ENCODE results near the gene TMEM87A. TPM values are rescaled to one million over a fixed set of nuclear protein-coding genes. Genes with fewer than 3 reads are reported as not detected.

The TMEM87A gene
- total and polyA plus RNA-seq, 2 of the 4 experiments (the other 2 are of a cell fraction): 16.6 to 45.3 TPM

- peaks cover 4% of the 10 kb centered on the region; the same call in 1 of the 2 replicates for H4K20me1 ChIP-seq (ENCODE audit: insufficient read depth, low read length)
- no peak for ATAC-seq (ENCODE audit: low read depth)
- H3K23ac ChIP-seq (ENCODE audit: low read depth, low read length): no peak overlapping the region
Observed at GRCh38 chr15:42201801-42202200, 71.4 kb downstream of the TMEM87A start.

More at GRCh38 chr15:42201801-42202200, 71.4 kb downstream of the TMEM87A start:
- ChIA-PET POLR2A (ENCODE audit: unreplicated experiment) (no interaction called here), CTCF (no interaction called here)
- Histone ChIP-seq H3K79me1 (ENCODE audit: low read depth in 1 of 2, low read length in 2 of 2) (peaks cover 42 to 69% of the 10 kb centered on the region in 2 experiments), H4K8ac (ENCODE audit: low read depth in 2 of 2, low read length in 2 of 2) (no peak overlapping the region), H2BK120ac (ENCODE audit: low read depth, low read length) (no peak overlapping the region), H2BK15ac (ENCODE audit: low read depth, low read length) (no peak overlapping the region), H3K9ac (ENCODE audit: low read depth, low read length) (no peak overlapping the region), H3K14ac (replicated peaks; ENCODE audit: low read depth, low read length) (no peak overlapping the region), H3K4me2 (ENCODE audit: low read depth, low read length) (no peak overlapping the region), H2BK5ac (ENCODE audit: low read depth, low read length, poor library complexity, severe bottlenecking) (no peak overlapping the region), H4K91ac (ENCODE audit: insufficient read depth, low read depth, low read length) (no peak overlapping the region), H3K4me1 (ENCODE audit: control insufficient read depth, insufficient read depth, low read length) (peaks cover under 1% of the 10 kb centered on the region; the same call in 1 of the 2 replicates), H3K36me3 (ENCODE audit: control insufficient read depth, insufficient read depth, low read length) (peaks cover 17% of the 10 kb centered on the region), H2AK9ac (replicated peaks; ENCODE audit: low read depth, low read length, poor library complexity) (no peak overlapping the region), H3K9me3 (ENCODE audit: control insufficient read depth, insufficient read depth, low read length) (no peaks in the 10 kb centered on the region), H3K4ac (ENCODE audit: low read depth, low read length) (no peak overlapping the region), H3K4me3 (ENCODE audit: insufficient read depth, low read depth, low read length) (no peak overlapping the region), H3K27ac (ENCODE audit: insufficient read depth, low read length) (no peak overlapping the region), H2AK5ac (ENCODE audit: low read depth, low read length) (no peak overlapping the region), H3K18ac (ENCODE audit: low read depth, low read length) (no peak overlapping the region), H3K27me3 (ENCODE audit: control insufficient read depth, insufficient read depth, low read length) (no peaks in the 10 kb centered on the region), H3K56ac (ENCODE audit: extremely low read depth, insufficient read depth, low read length) (no peak overlapping the region), H3K9me1 (ENCODE audit: insufficient read depth, low read length) (peaks cover 6% of the 10 kb centered on the region), H2AFZ (replicated peaks; ENCODE audit: low read length, poor library complexity) (no peak overlapping the region), H4K5ac (ENCODE audit: low read depth, low read length) (no peak overlapping the region), H2BK20ac (ENCODE audit: low read depth, low read length) (no peak overlapping the region)
- in situ Hi-C loops (cut with MboI; ENCODE audit: low sequenced_read_pairs) (no loop called here), intact Hi-C loops (cut with micrococcal nuclease) (no loop called here), dilution Hi-C loops (cut with HindIII; ENCODE audit: low sequenced_read_pairs, unreplicated experiment) (no loop called here)
- no CpG with 5 or more reads among the region's 1 CpG for WGBS, 2 experiments (ENCODE audit: extremely low coverage in 2 of 2, insufficient read length in 1 of 2)
- DNase-seq: no peak
- no TSS peak for BruUV-seq (replicated peaks)
- no peak for TF ChIP-seq USF2 (IDR thresholded peaks at IDR 0.05; ENCODE audit: low read depth, low read length)
- no peak for TF ChIP-seq CEBPB (IDR thresholded peaks at IDR 0.05; ENCODE audit: low read depth, low read length)
- no peak for TF ChIP-seq CHD1 (IDR thresholded peaks at IDR 0.05; ENCODE audit: low read depth, low read length)
- TF ChIP-seq MAFK (IDR thresholded peaks at IDR 0.05; ENCODE audit: low read depth, low read length): no peak
- no peak for TF ChIP-seq RCOR1 (IDR thresholded peaks at IDR 0.05; ENCODE audit: insufficient replicate concordance, low read length)
- TF ChIP-seq, protein P1, sequence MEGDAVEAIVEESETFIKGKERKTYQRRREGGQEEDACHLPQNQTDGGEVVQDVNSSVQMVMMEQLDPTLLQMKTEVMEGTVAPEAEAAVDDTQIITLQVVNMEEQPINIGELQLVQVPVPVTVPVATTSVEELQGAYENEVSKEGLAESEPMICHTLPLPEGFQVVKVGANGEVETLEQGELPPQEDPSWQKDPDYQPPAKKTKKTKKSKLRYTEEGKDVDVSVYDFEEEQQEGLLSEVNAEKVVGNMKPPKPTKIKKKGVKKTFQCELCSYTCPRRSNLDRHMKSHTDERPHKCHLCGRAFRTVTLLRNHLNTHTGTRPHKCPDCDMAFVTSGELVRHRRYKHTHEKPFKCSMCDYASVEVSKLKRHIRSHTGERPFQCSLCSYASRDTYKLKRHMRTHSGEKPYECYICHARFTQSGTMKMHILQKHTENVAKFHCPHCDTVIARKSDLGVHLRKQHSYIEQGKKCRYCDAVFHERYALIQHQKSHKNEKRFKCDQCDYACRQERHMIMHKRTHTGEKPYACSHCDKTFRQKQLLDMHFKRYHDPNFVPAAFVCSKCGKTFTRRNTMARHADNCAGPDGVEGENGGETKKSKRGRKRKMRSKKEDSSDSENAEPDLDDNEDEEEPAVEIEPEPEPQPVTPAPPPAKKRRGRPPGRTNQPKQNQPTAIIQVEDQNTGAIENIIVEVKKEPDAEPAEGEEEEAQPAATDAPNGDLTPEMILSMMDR (conservative IDR thresholded peaks at IDR 0.05; ENCODE audit: low read depth, low read length): no peak
- no peak for TF ChIP-seq FOS (IDR thresholded peaks at IDR 0.05; ENCODE audit: low read depth, low read length)
- no peak for TF ChIP-seq RAD21 (IDR thresholded peaks at IDR 0.05; ENCODE audit: low read length)
- TF ChIP-seq, protein P2, sequence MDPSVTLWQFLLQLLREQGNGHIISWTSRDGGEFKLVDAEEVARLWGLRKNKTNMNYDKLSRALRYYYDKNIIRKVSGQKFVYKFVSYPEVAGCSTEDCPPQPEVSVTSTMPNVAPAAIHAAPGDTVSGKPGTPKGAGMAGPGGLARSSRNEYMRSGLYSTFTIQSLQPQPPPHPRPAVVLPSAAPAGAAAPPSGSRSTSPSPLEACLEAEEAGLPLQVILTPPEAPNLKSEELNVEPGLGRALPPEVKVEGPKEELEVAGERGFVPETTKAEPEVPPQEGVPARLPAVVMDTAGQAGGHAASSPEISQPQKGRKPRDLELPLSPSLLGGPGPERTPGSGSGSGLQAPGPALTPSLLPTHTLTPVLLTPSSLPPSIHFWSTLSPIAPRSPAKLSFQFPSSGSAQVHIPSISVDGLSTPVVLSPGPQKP (IDR thresholded peaks at IDR 0.05; ENCODE audit: borderline replicate concordance, low read depth, low read length): no peak
- no peak for TF ChIP-seq RFX5 (IDR thresholded peaks at IDR 0.05; ENCODE audit: low read depth, low read length)

Measured in IMR-90 (cell line).